KOPT-K1 (cell line): ENCODE data around the gene HOMER1.

Experiments
- H3K27ac ChIP-seq: fragments of 200-600 bp; sonication (generic); 2 replicates; pipeline ENCODE4 v1.5.1; 2016; ENCODE audit warnings: antibody characterized with exemption, mild to moderate bottlenecking, low read depth, low read length; ENCODE audit not compliant: poor library complexity, severe bottlenecking
- H3K36me3 ChIP-seq: fragments of 200-600 bp; sonication (generic); 2 replicates; pipeline ENCODE4 v1.5.1; 2017; ENCODE audit warnings: antibody characterized with exemption, mild to moderate bottlenecking, low read length, moderate library complexity; ENCODE audit not compliant: insufficient read depth
- H3K9me3 ChIP-seq: fragments of 200-600 bp; sonication (generic); 2 replicates; pipeline ENCODE4 v1.5.1; 2017; ENCODE audit warnings: antibody characterized with exemption, low read length, mild to moderate bottlenecking; ENCODE audit not compliant: insufficient read depth, poor library complexity, severe bottlenecking

HOMER1 gene

DNA sequence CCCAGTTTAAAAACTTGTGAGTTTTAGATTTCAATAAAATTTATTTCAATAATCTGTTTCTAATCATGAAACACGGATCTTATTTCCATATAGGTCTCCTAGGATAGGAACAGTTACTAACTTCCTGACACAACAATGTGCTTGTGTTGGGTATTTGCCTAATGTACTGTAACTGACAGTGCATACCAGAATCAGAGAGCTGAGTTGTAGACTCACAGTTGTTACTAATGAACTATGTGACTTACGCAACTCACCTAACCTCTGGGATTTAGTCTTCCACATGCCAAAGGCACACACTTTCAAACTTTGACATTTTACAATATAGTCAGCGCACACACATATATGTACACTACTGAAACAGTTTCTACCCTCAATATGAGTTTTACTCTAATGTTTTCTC lies 77.7 kb downstream of the HOMER1 start:
- Histone ChIP-seq H3K9me3 (no peaks in the 10 kb centered on the region), H3K27ac (no peak overlapping the region), H3K36me3 (peaks cover 7% of the 10 kb centered on the region)

DNA sequence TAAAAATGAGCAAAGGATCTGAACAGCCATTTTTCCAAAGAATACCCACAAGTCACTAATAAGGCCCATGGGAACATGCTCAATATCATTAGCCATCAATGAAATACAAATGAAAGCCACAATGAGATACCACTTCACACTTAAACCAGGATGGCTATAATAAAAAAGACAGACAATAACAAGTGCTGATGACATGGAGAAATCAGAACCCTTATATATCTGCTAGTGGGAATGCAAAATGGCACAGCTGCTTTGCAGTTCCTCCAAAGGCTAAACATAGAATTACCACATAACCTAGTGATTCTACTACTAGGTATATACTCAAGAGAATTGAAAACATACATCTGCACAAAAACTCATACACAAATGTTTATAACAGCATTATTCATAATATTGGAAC lies 83.7 kb downstream of the HOMER1 start:
- no peaks in the 10 kb centered on the region for H3K36me3 ChIP-seq
- peaks cover 3% of the 10 kb centered on the region for H3K9me3 ChIP-seq
- no peak overlapping the region for H3K27ac ChIP-seq

DNA sequence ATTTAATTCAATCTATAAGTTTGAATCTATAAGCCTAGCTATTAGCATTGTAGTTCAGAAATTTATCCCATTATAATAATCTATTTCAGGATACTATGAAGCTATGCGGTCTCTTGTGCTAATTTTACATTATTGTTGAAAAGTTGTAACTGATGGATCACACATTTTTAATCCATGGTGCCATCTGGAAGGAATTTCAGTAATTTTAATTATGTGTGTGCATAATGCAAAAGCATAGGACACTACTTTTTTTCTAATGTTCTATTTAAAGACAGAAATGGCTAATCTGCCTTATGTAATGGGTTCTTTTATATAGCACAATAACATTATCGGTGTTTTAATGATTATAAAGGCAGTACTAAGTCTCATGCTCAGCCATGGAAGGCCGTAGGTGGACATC lies 90.6 kb downstream of the HOMER1 start:
- Histone ChIP-seq H3K9me3 (no peaks in the 10 kb centered on the region), H3K27ac (no peak overlapping the region), H3K36me3 (no peaks in the 10 kb centered on the region)

DNA sequence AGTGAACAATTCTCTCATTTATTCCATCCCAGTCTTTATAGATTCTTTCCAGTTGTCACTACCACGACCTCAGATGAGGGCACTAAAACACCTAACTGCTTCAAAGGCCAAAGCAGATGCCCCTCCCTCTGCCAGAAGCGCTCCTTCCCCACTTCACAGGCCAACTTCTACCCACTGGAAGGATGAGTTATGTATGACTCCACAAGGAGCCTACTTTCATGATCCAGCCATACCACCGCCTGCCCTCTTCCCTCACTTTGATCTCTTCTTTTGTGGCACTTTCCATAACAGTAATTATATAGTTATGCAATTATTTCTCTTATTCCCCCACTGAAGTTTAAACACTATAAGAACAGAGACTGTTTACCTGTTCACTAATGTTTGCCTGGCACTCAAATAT lies 93.7 kb downstream of the HOMER1 start:
- Histone ChIP-seq H3K9me3 (no peaks in the 10 kb centered on the region), H3K27ac (no peak overlapping the region), H3K36me3 (no peaks in the 10 kb centered on the region)

DNA sequence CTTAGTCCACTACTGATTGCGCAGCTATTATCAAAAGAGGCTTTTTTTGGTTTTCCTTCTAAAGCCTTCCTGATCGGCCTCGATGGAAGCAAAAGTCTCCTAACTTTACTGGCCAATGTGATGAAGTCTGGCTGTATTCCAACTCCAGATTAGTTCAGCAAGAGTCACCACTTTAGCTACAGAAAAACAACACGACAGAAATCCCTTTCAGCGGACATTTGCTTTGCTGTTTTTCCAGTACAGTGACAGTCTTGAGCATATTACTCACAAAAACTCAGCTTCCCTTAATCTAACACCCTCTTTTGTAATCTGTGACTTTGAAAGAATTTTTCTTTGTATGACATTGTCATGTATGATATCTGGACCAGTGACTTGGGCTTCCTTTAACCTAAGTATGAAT lies 95.7 kb downstream of the HOMER1 start:
- no peaks in the 10 kb centered on the region for H3K9me3 ChIP-seq
- H3K27ac ChIP-seq: no peak overlapping the region
- H3K36me3 ChIP-seq: no peaks in the 10 kb centered on the region

DNA sequence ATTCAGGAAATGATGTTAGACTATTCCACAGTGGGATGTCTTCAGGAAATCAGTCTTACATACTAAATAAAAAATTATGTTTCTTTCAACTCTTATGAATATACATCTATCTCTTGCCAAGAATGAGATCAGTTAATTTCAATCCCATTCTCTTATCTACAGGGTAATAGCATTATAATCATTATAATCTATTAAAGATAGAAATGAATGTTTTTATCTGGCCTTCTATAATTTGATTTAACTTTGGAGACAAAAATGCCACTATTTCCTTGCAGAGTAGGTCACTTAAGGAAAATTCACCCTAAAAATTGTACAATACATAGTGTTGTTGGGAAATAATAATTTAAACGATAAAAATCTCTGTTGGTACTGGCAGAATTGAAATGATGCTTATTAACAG lies 96.4 kb downstream of the HOMER1 start:
- H3K9me3 ChIP-seq: no peaks in the 10 kb centered on the region
- no peak overlapping the region for H3K27ac ChIP-seq
- no peaks in the 10 kb centered on the region for H3K36me3 ChIP-seq

DNA sequence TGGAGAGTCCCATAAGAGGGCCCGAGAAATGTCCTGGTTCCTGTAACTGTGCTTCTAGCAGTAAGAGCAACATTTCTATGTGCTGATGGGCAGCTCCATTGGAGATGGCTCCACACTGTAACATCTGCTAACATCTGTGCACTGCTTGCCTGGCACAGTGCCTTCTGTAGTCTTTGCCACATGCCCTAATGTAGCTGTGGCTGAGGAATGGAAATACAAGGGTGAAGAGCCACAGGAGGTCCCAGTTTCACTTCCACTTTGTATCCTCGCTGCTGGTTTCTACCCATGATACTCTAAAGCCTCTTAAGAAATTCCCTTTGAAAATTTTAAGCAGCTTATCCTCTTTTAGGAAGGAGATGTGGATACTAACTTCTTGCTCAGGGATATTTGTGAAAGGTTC lies 97.4 kb downstream of the HOMER1 start:
- Histone ChIP-seq H3K27ac (no peak overlapping the region), H3K9me3 (no peaks in the 10 kb centered on the region), H3K36me3 (no peaks in the 10 kb centered on the region)

DNA sequence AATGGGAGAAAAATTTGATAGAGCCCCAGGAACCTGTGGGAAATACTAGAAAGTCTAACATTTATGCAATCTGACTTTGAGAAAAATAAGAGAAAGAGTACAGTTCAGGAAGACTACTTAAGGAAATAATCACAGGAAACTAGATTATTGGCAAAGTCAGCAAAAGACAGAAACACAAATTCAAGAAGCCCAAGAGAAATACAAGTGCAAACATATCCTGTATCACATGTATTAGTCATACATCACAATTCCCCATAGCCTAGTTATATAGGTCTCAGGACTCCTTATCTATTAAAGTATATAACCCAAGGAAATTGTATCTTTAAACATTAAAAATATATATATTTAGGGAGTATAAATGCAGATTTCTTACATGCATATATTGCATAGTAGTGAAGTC lies 100.8 kb downstream of the HOMER1 start:
- Histone ChIP-seq H3K27ac (no peak overlapping the region), H3K9me3 (peaks cover 17% of the 10 kb centered on the region), H3K36me3 (peaks cover 8% of the 10 kb centered on the region; the same call in 1 of the 2 replicates)

DNA sequence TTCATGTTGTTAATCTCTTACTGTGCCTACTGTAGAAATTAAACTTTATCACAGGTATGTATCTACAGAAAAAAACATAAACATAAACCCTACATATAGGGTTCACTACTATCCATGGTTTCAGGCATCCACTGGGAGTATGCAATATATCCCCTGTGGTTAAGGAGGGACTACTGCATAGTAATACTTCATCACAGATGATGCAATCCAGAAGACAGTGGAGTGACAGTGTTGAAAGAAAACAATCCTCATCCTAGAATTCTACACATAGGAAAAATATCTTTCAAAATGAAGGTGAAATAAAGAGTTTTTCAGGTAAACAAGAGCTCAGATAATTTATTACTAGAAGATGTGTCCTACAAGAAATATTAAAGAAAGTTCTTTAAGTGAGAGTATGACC lies 105.9 kb downstream of the HOMER1 start:
- Histone ChIP-seq H3K27ac (no peak overlapping the region), H3K36me3 (peaks cover 21% of the 10 kb centered on the region; the same call in 1 of the 2 replicates), H3K9me3 (peaks cover 31% of the 10 kb centered on the region)

DNA sequence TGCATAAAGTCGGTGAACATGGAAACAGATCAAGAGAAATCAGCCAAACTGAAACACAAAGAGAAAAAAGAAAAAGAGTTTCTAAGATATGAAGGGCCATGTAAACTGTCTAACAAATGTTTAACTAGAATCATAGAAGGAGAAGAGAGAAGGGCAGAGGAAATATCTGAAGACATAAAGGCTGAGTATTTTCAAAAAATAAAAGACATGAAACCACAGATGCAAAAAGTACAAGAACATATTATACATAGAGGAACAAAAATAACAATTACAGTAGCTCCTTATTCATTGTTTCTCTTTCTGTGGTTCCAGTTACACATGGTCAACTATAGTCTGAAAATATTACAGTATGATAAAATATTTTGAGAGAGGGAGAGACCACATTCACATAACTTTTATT lies 106.3 kb downstream of the HOMER1 start:
- Histone ChIP-seq H3K27ac (no peak overlapping the region), H3K36me3 (peaks cover 21% of the 10 kb centered on the region; the same call in 1 of the 2 replicates), H3K9me3 (peaks cover 31% of the 10 kb centered on the region)

DNA sequence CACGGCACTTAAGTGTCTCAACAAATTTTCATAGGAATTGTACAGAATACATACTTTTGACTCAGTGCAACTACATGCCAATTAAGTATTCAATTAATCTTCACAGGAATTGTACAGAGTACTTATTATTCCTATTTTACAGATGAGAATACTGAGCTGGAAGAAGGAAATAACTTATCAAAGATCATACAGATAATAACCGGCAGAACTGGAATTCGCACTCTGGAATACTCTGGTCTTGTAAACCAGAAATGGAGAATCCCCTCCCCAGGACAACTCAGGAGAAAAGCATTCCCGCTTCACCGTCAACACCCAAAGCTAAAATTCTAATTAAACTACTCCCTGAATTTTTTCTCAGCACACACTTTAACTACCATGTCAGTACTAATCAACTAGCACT lies 112.7 kb downstream of the HOMER1 start:
- Histone ChIP-seq H3K27ac (no peak overlapping the region), H3K36me3 (peaks cover 10% of the 10 kb centered on the region; the same call in 1 of the 2 replicates), H3K9me3 (no peaks in the 10 kb centered on the region)

DNA sequence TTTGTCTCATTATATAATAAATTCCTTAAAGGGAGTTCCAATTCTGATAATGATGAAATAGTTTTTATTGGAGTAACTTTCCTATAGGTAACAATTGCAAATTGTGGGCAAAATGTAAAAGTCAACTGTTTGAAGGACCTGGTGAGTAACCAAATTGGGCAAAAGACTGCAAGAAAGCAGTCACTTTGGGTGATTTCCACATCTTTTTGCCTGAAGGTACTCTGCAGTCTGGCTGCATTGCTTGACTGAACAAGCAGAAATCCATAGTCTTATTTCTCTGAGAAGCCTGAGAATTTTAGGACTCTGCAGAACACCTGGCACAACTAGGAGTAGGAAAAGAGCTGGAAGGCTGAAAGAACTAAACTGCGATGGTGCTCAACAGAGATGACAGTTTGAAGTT lies 114.9 kb downstream of the HOMER1 start:
- Histone ChIP-seq H3K9me3 (no peaks in the 10 kb centered on the region), H3K36me3 (peaks cover 16% of the 10 kb centered on the region; the same call in 1 of the 2 replicates), H3K27ac (no peak overlapping the region)

DNA sequence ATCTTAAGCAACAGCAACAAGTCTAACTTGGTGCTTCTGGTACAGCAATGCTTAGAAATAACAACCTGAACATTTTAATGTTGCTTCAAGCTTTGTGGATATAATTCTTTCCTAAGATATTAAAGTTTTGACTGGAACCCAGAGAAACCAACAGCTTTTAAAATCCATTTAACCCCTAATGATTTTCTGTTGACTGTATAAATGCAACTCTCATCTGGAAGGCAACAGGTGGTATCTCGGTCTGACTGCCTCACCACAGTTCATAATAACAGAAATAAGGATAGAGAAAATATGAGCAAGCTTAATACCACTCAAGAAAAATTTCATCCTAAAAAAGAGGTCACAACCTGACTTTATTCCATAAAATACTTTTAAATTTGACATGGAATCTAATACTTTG lies 116.9 kb downstream of the HOMER1 start:
- Histone ChIP-seq H3K36me3 (peaks cover 18% of the 10 kb centered on the region; the same call in 1 of the 2 replicates), H3K27ac (no peak overlapping the region), H3K9me3 (no peaks in the 10 kb centered on the region)

DNA sequence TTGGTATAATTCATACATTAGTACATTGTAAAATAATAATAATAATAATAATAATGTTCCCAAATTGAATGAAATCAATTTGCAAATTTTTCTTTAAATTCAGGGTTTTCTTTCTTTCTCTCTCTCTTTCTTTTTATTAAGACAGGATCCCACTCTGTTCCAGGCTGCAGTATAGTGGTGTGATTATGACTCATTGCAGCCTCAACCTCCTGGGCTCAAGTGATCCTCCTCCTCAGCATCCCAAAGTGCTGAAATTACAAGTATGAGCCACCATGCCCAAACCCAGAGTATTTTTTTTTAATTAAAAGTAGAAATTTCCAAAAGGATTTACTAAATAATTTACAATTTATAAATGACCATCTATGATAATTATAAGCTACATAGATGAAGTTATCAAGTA lies 117.7 kb downstream of the HOMER1 start:
- Histone ChIP-seq H3K36me3 (peaks cover 18% of the 10 kb centered on the region; the same call in 1 of the 2 replicates), H3K27ac (no peak overlapping the region), H3K9me3 (no peaks in the 10 kb centered on the region)

DNA sequence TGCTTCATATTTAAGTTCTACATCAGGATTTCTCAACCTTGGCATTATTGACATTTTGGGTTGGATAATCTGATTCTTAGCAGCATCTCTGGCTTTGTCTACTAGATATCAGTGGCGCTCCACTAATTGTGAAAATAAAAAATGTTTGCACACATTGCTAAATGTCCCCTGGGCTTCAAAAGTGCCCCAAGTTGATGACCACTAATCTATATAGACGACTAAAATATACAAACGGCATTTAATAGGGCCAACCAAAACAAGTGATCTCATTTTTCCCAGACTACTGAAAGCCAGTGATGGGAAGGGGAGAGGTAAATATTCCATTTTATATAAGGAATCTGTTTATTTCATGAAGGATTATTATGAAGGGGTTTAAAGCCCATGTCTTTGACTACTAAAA lies 118.6 kb downstream of the HOMER1 start:
- Histone ChIP-seq H3K36me3 (peaks cover 18% of the 10 kb centered on the region; the same call in 1 of the 2 replicates), H3K9me3 (no peaks in the 10 kb centered on the region), H3K27ac (no peak overlapping the region)

DNA sequence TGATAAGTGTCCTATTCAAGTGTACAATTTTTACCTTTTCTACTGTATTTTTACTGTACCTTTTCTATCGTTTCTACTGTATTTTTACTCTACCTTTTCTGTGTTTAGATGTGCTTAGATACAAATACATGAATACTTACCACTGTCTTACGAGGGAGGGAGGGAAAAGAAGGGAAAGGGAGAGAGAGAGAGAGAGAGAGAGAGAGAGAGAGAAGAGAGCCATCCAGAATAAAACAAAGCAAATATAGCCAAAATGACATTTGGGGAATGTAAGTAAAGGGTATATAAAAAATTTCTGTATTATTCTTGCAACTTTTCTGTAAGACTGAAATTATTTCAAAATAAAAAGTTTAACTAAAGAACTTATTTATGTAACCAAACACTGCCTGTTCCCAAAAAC lies 121.2 kb downstream of the HOMER1 start:
- Histone ChIP-seq H3K27ac (no peak overlapping the region), H3K36me3 (peaks cover 18% of the 10 kb centered on the region), H3K9me3 (no peaks in the 10 kb centered on the region)

DNA sequence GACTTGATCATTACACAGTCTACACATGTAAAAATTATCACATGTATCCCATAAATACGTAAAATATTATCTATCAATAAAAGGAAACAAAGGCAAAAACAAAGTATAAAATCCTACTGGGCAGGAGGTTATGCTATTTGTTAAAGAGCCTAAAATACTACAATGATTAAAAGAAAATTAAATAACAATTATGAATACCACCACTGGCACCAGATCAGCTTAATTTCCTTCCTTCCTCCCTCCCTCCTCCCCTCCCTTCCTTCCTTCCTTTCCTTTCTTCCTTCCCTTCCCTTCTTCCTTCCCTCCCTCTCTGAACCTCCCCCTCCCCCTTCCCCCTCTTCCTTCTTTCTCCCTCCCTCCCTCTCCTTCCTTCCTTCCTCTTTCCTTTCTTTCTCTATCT lies 127.3 kb downstream of the HOMER1 start:
- Histone ChIP-seq H3K27ac (no peak overlapping the region), H3K36me3 (peaks cover 8% of the 10 kb centered on the region; the same call in 1 of the 2 replicates), H3K9me3 (peaks cover 19% of the 10 kb centered on the region)
